RWPE1 (cell line): ENCODE data around the gene C15orf39.
"Not testable (repeated sequence)": the region's sequence is repeated elsewhere in the genome, so short reads cannot be mapped to it uniquely, and the experiment has no call there.

ENCODE experiments used
- CTCF ChIA-PET: fragments of 350-600 bp; sonication (Branson Sonifier 250); formaldehyde crosslinking; extraction: SDS; loops from one replicate; lab custom pipeline; 2021; lab: Yijun Ruan, JAX
- POLR2A ChIA-PET: fragments of 400-600 bp; formaldehyde crosslinking; extraction: SDS; loops from one replicate; lab custom pipeline; 2020; ENCODE audit warnings: antibody characterized with exemption; ENCODE audit not compliant: low non-redundant PET; lab: Yijun Ruan, JAX
- DNase-seq: peaks from one replicate; pipeline ENCODE4 v3.0.0; 2012; ENCODE audit warnings: low spot score
- H3K27ac ChIP-seq: fragments of 450-650 bp; 2 replicates; pipeline ENCODE4 v1.5.1; 2017
- TF ChIP-seq, protein P1 (sequence below): fragments of 450-650 bp; conservative IDR thresholded peaks from 2 replicates; pipeline ENCODE4 v1.5.1; 2017; ENCODE audit warnings: low read depth, mild to moderate bottlenecking

The C15orf39 gene

GRCh38 chr15:75217012-75217411 is 15.3 kb downstream of the C15orf39 start:
- ChIA-PET POLR2A (no interaction called here), CTCF (interaction anchor here (0.5 to 0.6 kb wide), 2 partner anchors 107 to 172 kb away, joined by 3 to 4 read pairs; no protein-coding TSS in a partner anchor)
- no peak for DNase-seq
- TF ChIP-seq, protein P1, sequence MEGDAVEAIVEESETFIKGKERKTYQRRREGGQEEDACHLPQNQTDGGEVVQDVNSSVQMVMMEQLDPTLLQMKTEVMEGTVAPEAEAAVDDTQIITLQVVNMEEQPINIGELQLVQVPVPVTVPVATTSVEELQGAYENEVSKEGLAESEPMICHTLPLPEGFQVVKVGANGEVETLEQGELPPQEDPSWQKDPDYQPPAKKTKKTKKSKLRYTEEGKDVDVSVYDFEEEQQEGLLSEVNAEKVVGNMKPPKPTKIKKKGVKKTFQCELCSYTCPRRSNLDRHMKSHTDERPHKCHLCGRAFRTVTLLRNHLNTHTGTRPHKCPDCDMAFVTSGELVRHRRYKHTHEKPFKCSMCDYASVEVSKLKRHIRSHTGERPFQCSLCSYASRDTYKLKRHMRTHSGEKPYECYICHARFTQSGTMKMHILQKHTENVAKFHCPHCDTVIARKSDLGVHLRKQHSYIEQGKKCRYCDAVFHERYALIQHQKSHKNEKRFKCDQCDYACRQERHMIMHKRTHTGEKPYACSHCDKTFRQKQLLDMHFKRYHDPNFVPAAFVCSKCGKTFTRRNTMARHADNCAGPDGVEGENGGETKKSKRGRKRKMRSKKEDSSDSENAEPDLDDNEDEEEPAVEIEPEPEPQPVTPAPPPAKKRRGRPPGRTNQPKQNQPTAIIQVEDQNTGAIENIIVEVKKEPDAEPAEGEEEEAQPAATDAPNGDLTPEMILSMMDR = no peak
- H3K27ac ChIP-seq = no peak overlapping the region

DNA sequence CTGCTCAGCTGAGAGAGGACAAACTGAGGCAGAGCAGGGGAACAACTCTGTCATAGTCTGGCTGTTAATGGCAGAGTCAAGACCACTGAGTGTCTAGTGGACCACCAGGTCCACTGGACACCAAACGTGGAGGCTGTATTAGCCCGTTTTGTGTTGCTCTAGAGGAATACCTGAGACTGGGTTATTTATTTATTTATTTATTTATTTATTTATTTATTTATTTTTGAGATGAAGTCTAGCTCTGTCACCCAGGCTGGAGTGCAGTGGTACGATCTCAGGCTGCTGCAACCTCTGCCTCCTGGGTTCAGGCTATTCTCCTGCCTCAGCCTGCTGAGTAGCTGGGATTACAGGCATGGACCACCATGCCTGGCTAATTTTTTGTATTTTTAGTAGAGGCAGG is 15.9 kb downstream of the C15orf39 start:
- H3K27ac ChIP-seq, DNase-seq, POLR2A ChIA-PET: not testable (repeated sequence)
- CTCF ChIA-PET = interaction anchor here (0.6 to 0.7 kb wide), 2 partner anchors 13 to 173 kb away, joined by 4 read pairs; no protein-coding TSS in a partner anchor

DNA sequence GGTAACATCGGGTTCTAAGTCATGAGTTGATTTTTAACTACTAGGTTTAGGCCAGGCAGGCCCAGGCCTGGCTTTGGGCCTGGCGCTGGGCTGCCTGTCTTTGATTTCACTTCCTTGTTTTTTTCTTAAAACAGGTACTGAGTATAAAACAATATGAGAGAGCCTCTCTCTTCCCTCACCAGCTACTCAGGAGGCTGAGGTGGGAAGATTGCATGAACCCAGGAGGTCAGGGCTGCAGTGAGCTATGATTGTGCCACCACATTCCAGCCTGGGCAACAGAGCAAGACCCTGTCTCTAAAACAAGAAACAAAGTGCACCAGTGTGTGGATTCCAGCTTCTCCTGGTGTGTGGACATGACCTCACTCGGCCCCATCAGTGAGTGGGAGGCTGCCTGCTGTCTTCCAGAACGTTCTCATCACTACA is 17.8 kb downstream of the C15orf39 start:
- CTCF ChIA-PET = interaction anchor here (1.1 kb wide), 1 partner anchor 15 kb away, joined by 3 read pairs; no protein-coding TSS in a partner anchor
- DNase-seq, POLR2A ChIA-PET: not testable (repeated sequence)
- H3K27ac ChIP-seq = peak overlapping the region; percentile 19; the same call in 1 of the 2 replicates

GRCh38 chr15:75223688-75224087 is 22.0 kb downstream of the C15orf39 start:
- TF ChIP-seq, protein P1 = no peak
- CTCF ChIA-PET = no interaction called here
- DNase-seq = no peak
- POLR2A ChIA-PET = no interaction called here
- no peak overlapping the region for H3K27ac ChIP-seq

- no peak overlapping the region for H3K27ac ChIP-seq
- TF ChIP-seq, protein P1 = no peak
- ChIA-PET CTCF (no interaction called here), POLR2A (no interaction called here)
- DNase-seq = no peak
These were observed 22.6 kb downstream of the C15orf39 start for GRCh38 chr15:75224281-75224680.

- POLR2A ChIA-PET, CTCF ChIA-PET, H3K27ac ChIP-seq, DNase-seq: not testable (repeated sequence)
These were observed 23.6 kb downstream of the C15orf39 start for GRCh38 chr15:75225102-75225836.

DNA sequence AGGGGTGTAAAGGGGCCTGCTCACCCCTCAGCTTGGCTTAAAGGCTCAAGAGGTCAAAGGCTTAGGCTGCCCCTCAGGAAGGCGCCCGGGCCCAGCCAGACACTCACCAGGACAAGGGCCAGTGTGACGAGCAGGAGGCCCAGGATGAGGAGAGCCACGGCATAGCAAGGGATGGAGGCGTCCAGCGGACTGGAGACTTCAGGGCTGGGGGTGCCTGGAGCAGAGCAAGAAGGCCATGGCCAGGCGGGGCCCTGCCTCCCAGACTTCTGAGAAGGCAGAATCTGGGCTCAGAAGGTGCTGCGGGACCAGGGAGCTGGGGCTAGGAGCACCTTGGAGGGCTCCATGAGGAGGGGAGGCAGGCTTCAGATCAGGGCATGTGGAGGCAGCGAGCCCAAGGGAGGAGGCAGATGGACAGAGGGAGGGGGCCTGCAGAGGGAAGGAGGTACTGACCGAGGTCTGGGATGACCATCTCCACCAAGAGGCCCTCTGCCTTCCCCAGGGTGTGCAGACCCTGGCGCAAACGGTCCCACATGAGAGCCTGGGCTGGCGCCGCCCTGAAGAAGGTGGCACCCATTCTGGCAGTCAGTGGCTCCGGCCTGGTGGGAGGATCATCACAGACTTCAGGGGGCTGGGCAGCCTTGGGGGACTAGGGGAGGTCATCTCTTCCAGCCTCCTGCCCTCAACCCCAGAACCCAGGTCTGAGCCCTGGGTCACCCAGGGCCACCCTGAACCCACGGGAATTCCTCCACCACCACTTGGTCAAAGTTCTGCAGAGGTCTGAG is 24.5 kb downstream of the C15orf39 start:
- TF ChIP-seq, protein P1 = no peak
- POLR2A ChIA-PET = no interaction called here
- CTCF ChIA-PET = no interaction called here
- no peak for DNase-seq
- H3K27ac ChIP-seq = no peak overlapping the region

- H3K27ac ChIP-seq, POLR2A ChIA-PET, DNase-seq: not testable (repeated sequence)
- CTCF ChIA-PET = interaction anchor here (0.6 to 0.7 kb wide), 2 partner anchors 136 to 209 kb away, joined by 3 read pairs; no protein-coding TSS in a partner anchor
These were observed 25.4 kb downstream of the C15orf39 start for GRCh38 chr15:75227112-75227511.
